IPS-20b (cell line): Measurements from ENCODE around the gene BSN.

Experiments used
- H3K27ac ChIP-seq: one replicate; pipeline ENCODE4 v1.5.1; 2013; ENCODE audit warnings: low read length
- H3K27me3 ChIP-seq: 2 replicates; pipeline ENCODE4 v1.6.1; 2013; ENCODE audit warnings: mild to moderate bottlenecking, low read length, inconsistent platforms; ENCODE audit not compliant: insufficient read depth
- H3K36me3 ChIP-seq: 2 replicates; pipeline ENCODE4 v1.6.1; 2013; ENCODE audit warnings: low read depth, mild to moderate bottlenecking, inconsistent platforms, low read length, moderate library complexity; ENCODE audit not compliant: insufficient read depth
- H3K4me1 ChIP-seq: 2 replicates; pipeline ENCODE4 v1.6.1; 2013; ENCODE audit warnings: mild to moderate bottlenecking, control low read depth, inconsistent platforms, low read length, moderate library complexity; ENCODE audit not compliant: insufficient read depth
- H3K4me3 ChIP-seq: 2 replicates; pipeline ENCODE4 v1.5.1; 2013; ENCODE audit warnings: mild to moderate bottlenecking, low read length, inconsistent platforms
- H3K9ac ChIP-seq: 2 replicates; pipeline ENCODE4 v1.6.1; 2013; ENCODE audit warnings: low read depth, mild to moderate bottlenecking, inconsistent platforms, low read length, moderate library complexity
- H3K9me3 ChIP-seq: 2 replicates; pipeline ENCODE4 v1.6.1; 2013; ENCODE audit warnings: mild to moderate bottlenecking, low read depth, low read length, inconsistent platforms; ENCODE audit not compliant: insufficient read depth

The BSN gene

GRCh38 chr3:49609314-49609713, 55.0 kb downstream of the BSN start:
- Histone ChIP-seq H3K9me3 (no peaks in the 10 kb centered on the region), H3K27me3 (no peaks in the 10 kb centered on the region)

GRCh38 chr3:49609815-49610214, 55.5 kb downstream of the BSN start:
- no peaks in the 10 kb centered on the region for H3K4me1 ChIP-seq

More at GRCh38 chr3:49609314-49609713, 55.0 kb downstream of the BSN start:
- H3K27ac ChIP-seq = no peak overlapping the region
- H3K9ac ChIP-seq = no peak overlapping the region
- H3K36me3 ChIP-seq = no peaks in the 10 kb centered on the region
- H3K4me3 ChIP-seq = no peak overlapping the region
- no peaks in the 10 kb centered on the region for H3K4me1 ChIP-seq

GRCh38 chr3:49610666-49611280, 56.5 kb downstream of the BSN start:
- no peaks in the 10 kb centered on the region for H3K36me3 ChIP-seq
- no peaks in the 10 kb centered on the region for H3K27me3 ChIP-seq
- peaks cover 1% of the 10 kb centered on the region; the same call in 1 of the 2 replicates for H3K4me1 ChIP-seq
- H3K27ac ChIP-seq = no peak overlapping the region
- no peaks in the 10 kb centered on the region for H3K9me3 ChIP-seq
- no peak overlapping the region for H3K9ac ChIP-seq
- no peak overlapping the region for H3K4me3 ChIP-seq

More at GRCh38 chr3:49609815-49610214, 55.5 kb downstream of the BSN start:
- no peaks in the 10 kb centered on the region for H3K9me3 ChIP-seq
- H3K27me3 ChIP-seq = no peaks in the 10 kb centered on the region
- no peak overlapping the region for H3K27ac ChIP-seq
- no peaks in the 10 kb centered on the region for H3K36me3 ChIP-seq
- H3K4me3 ChIP-seq = no peak overlapping the region
- H3K9ac ChIP-seq = no peak overlapping the region

- Histone ChIP-seq H3K27ac (no peak overlapping the region), H3K36me3 (no peaks in the 10 kb centered on the region), H3K9me3 (no peaks in the 10 kb centered on the region), H3K27me3 (no peaks in the 10 kb centered on the region), H3K9ac (no peak overlapping the region), H3K4me1 (peaks cover 7% of the 10 kb centered on the region; the same call in 1 of the 2 replicates), H3K4me3 (no peak overlapping the region)
These were observed 57.0 kb downstream of the BSN start for GRCh38 chr3:49611291-49611690.

- no peaks in the 10 kb centered on the region for H3K27me3 ChIP-seq
- H3K36me3 ChIP-seq = no peaks in the 10 kb centered on the region
- H3K27ac ChIP-seq = no peak overlapping the region
- peaks cover 11% of the 10 kb centered on the region; the same call in 1 of the 2 replicates for H3K4me1 ChIP-seq
- no peak overlapping the region for H3K9ac ChIP-seq
- H3K9me3 ChIP-seq = no peaks in the 10 kb centered on the region
- H3K4me3 ChIP-seq = no peak overlapping the region
These were observed 57.4 kb downstream of the BSN start for GRCh38 chr3:49611719-49612118.

GRCh38 chr3:49614936-49615335, 60.7 kb downstream of the BSN start:
- Histone ChIP-seq H3K27ac (no peak overlapping the region), H3K9me3 (no peaks in the 10 kb centered on the region)

GRCh38 chr3:49616061-49616460, 61.8 kb downstream of the BSN start:
- no peak overlapping the region for H3K27ac ChIP-seq

More at GRCh38 chr3:49614936-49615335, 60.7 kb downstream of the BSN start:
- no peak overlapping the region for H3K4me3 ChIP-seq
- H3K9ac ChIP-seq = no peak overlapping the region
- H3K4me1 ChIP-seq = peaks cover 12% of the 10 kb centered on the region; the same call in 1 of the 2 replicates
- no peaks in the 10 kb centered on the region for H3K36me3 ChIP-seq
- no peaks in the 10 kb centered on the region for H3K27me3 ChIP-seq

GRCh38 chr3:49616491-49616941, 62.2 kb downstream of the BSN start:
- Histone ChIP-seq H3K4me3 (no peak overlapping the region), H3K4me1 (peaks cover 12% of the 10 kb centered on the region; the same call in 1 of the 2 replicates), H3K36me3 (no peaks in the 10 kb centered on the region), H3K27ac (no peak overlapping the region), H3K9me3 (no peaks in the 10 kb centered on the region), H3K27me3 (no peaks in the 10 kb centered on the region), H3K9ac (no peak overlapping the region)

More at GRCh38 chr3:49616061-49616460, 61.8 kb downstream of the BSN start:
- H3K9ac ChIP-seq = no peak overlapping the region
- no peaks in the 10 kb centered on the region for H3K9me3 ChIP-seq
- no peak overlapping the region for H3K4me3 ChIP-seq
- no peaks in the 10 kb centered on the region for H3K27me3 ChIP-seq
- H3K4me1 ChIP-seq = peaks cover 12% of the 10 kb centered on the region; the same call in 1 of the 2 replicates
- H3K36me3 ChIP-seq = no peaks in the 10 kb centered on the region

- Histone ChIP-seq H3K4me1 (peaks cover 12% of the 10 kb centered on the region; the same call in 1 of the 2 replicates), H3K9me3 (no peaks in the 10 kb centered on the region), H3K4me3 (no peak overlapping the region), H3K27me3 (no peaks in the 10 kb centered on the region), H3K36me3 (no peaks in the 10 kb centered on the region), H3K9ac (no peak overlapping the region), H3K27ac (no peak overlapping the region)
These were observed 63.2 kb downstream of the BSN start for GRCh38 chr3:49617390-49618013.

- no peak overlapping the region for H3K9ac ChIP-seq
- H3K27me3 ChIP-seq = no peaks in the 10 kb centered on the region
- H3K9me3 ChIP-seq = no peaks in the 10 kb centered on the region
- no peak overlapping the region for H3K4me3 ChIP-seq
- H3K36me3 ChIP-seq = no peaks in the 10 kb centered on the region
- H3K27ac ChIP-seq = no peak overlapping the region
- H3K4me1 ChIP-seq = peaks cover 12% of the 10 kb centered on the region; the same call in 1 of the 2 replicates
These were observed 64.1 kb downstream of the BSN start for GRCh38 chr3:49618412-49618811.

GRCh38 chr3:49619649-49620048, 65.4 kb downstream of the BSN start:
- no peaks in the 10 kb centered on the region for H3K27me3 ChIP-seq
- no peak overlapping the region for H3K4me3 ChIP-seq
- no peaks in the 10 kb centered on the region for H3K9me3 ChIP-seq
- no peak overlapping the region for H3K27ac ChIP-seq
- H3K9ac ChIP-seq = no peak overlapping the region
- no peaks in the 10 kb centered on the region for H3K36me3 ChIP-seq
- H3K4me1 ChIP-seq = peaks cover 12% of the 10 kb centered on the region; the same call in 1 of the 2 replicates

- no peak overlapping the region for H3K9ac ChIP-seq
- H3K9me3 ChIP-seq = no peaks in the 10 kb centered on the region
- no peak overlapping the region for H3K27ac ChIP-seq
- H3K27me3 ChIP-seq = no peaks in the 10 kb centered on the region
- no peaks in the 10 kb centered on the region for H3K36me3 ChIP-seq
- H3K4me3 ChIP-seq = no peak overlapping the region
- peaks cover 11% of the 10 kb centered on the region; the same call in 1 of the 2 replicates for H3K4me1 ChIP-seq
These were observed 66.5 kb downstream of the BSN start for GRCh38 chr3:49620728-49621127.
